Adipose tissue (tissue), 3 donors: ENCODE data around the gene SLC30A3. TPM values are rescaled to one million over a fixed set of nuclear protein-coding genes. Genes with fewer than 3 reads are reported as not detected.

Source experiments
- H3K27ac ChIP-seq: one replicate; pipeline ENCODE4 v1.5.1; 2013; ENCODE audit warnings: low read depth, low read length
- WGBS, 3 donors: extraction: QIAGEN DNeasy Blood & Tissue Kit; methylation state at CpG; one replicate each; pipeline ENCODE4 v1.1.7; 2013; 5-methylcytosine and 5-hydroxymethylcytosine counted together
- polyA plus RNA-seq, 3 donors: library from polyadenylated mRNA; stranded (reverse); fragments of 200-250 nt; gene quantifications; one replicate each; pipeline ENCODE4 v1.2.3, GENCODE V29; 2013
- donor health status: healthy with polysubstance abuse.
- donor health status: Bipolar disorder and iron deficiency.
- donor health status: healthy.

The SLC30A3 gene
- polyA plus RNA-seq, 3 donors, result 0.08 to 0.22 (median 0.22) TPM

GRCh38 chr2:27264753-27265535 is 2.1 kb upstream of the SLC30A3 start:
- WGBS, 3 donors, result 3 to 4% (median 3%) methylated on average over 55 to 56 of the region's 56 CpGs
- H3K27ac ChIP-seq, result no peak overlapping the region

- 0 to 1% (median 1%) methylated on average over 30 to 38 of the region's 38 CpGs for WGBS, 3 donors
- H3K27ac ChIP-seq, result no peak overlapping the region
Measured at GRCh38 chr2:27264253-27264752, 1.5 kb upstream of the SLC30A3 start.

GRCh38 chr2:27263287-27264252 is 723 bp upstream of the SLC30A3 start:
- 2 to 3% (median 2%) methylated on average over 46 of the region's 46 CpGs for WGBS, 3 donors

GRCh38 chr2:27261926-27262298 is 935 bp downstream of the SLC30A3 start:
- 3 to 4% (median 3%) methylated on average over 20 to 40 of the region's 40 CpGs for WGBS, 3 donors
- no peak overlapping the region for H3K27ac ChIP-seq

More at GRCh38 chr2:27263287-27264252, 723 bp upstream of the SLC30A3 start:
- H3K27ac ChIP-seq, result no peak overlapping the region

GRCh38 chr2:27261241-27261925 is 1.5 kb downstream of the SLC30A3 start:
- WGBS, 3 donors, result 50 to 58% (median 52%) methylated on average over 11 of the region's 11 CpGs
- no peak overlapping the region for H3K27ac ChIP-seq

GRCh38 chr2:27258051-27258450 is 4.8 kb downstream of the SLC30A3 start:
- H3K27ac ChIP-seq, result no peak overlapping the region
- WGBS, 3 donors, result 82 to 93% (median 88%) methylated on average over 8 of the region's 8 CpGs

- H3K27ac ChIP-seq, result no peak overlapping the region
- whole genome bisulfite sequencing, 3 donors, result 48 to 78% (median 72%) methylated on average over 2 to 7 of the region's 7 CpGs
Measured at GRCh38 chr2:27256855-27257454, 5.9 kb downstream of the SLC30A3 start.

GRCh38 chr2:27255660-27256059 is 7.2 kb downstream of the SLC30A3 start:
- no peak overlapping the region for H3K27ac ChIP-seq
- WGBS, 3 donors, result 11 to 43% (median 34%) methylated on average over 1 of the region's 1 CpG

GRCh38 chr2:27255187-27255586 is 7.7 kb downstream of the SLC30A3 start:
- WGBS, 3 donors, result 21 to 43% (median 42%) methylated on average over 12 to 13 of the region's 13 CpGs
- H3K27ac ChIP-seq, result no peak overlapping the region

GRCh38 chr2:27251766-27252165 is 11.1 kb downstream of the SLC30A3 start:
- 78 to 79% (median 79%) methylated on average over 13 of the region's 13 CpGs for WGBS, 3 donors
- H3K27ac ChIP-seq, result no peak overlapping the region

GRCh38 chr2:27250652-27251379 is 12.0 kb downstream of the SLC30A3 start:
- 54 to 68% (median 61%) methylated on average over 12 to 13 of the region's 13 CpGs for WGBS, 3 donors
- no peak overlapping the region for H3K27ac ChIP-seq

GRCh38 chr2:27249891-27250651 is 12.8 kb downstream of the SLC30A3 start:
- 20 to 23% (median 22%) methylated on average over 19 to 22 of the region's 22 CpGs for WGBS, 3 donors
- no peak overlapping the region for H3K27ac ChIP-seq

GRCh38 chr2:27249159-27249890 is 13.5 kb downstream of the SLC30A3 start:
- no peak overlapping the region for H3K27ac ChIP-seq
- WGBS, 3 donors, result 48 to 61% (median 61%) methylated on average over 12 of the region's 12 CpGs

GRCh38 chr2:27247893-27248292 is 15.0 kb downstream of the SLC30A3 start:
- whole genome bisulfite sequencing, 3 donors, result 70 to 78% (median 75%) methylated on average over 4 of the region's 4 CpGs
- H3K27ac ChIP-seq, result no peak overlapping the region

- WGBS, 3 donors, result 65 to 84% (median 74%) methylated on average over 4 of the region's 4 CpGs
- no peak overlapping the region for H3K27ac ChIP-seq
Measured at GRCh38 chr2:27245626-27246025, 17.2 kb downstream of the SLC30A3 start.

- WGBS, 3 donors, result 71 to 79% (median 76%) methylated on average over 10 of the region's 10 CpGs
- H3K27ac ChIP-seq, result no peak overlapping the region
Measured at GRCh38 chr2:27245116-27245515, 17.7 kb downstream of the SLC30A3 start.
